Upper lobe of left lung (tissue), 6 donors: ENCODE data around the gene PRPF8. TPM values are rescaled to one million over a fixed set of nuclear protein-coding genes. Genes with fewer than 3 reads are reported as not detected.
"Not testable (repeated sequence)": the region's sequence is repeated elsewhere in the genome, so short reads cannot be mapped to it uniquely, and the experiment has no call there.

Experiments
- ATAC-seq, 2 donors: fragments of 200-7000 bp; cut with Tn5 transposase; one replicate each; pipeline ENCODE4 v1.9.1; 2022; ENCODE audit warnings: mild to moderate bottlenecking in 2 of 2, moderate library complexity in 2 of 2; ENCODE audit not compliant: low FRiP score in 2 of 2
- DNase-seq, 2 donors: peaks; one replicate each; pipeline ENCODE4 v3.0.0-alpha.2; 2019 to 2020
- H3K27ac ChIP-seq, 4 donors: fragments of 200-600 bp; sonication (generic); one replicate each; pipeline ENCODE4 v1.5.1; 2016 to 2019
- H3K27me3 ChIP-seq, 4 donors: fragments of 200-600 bp; sonication (generic); one replicate each; pipeline ENCODE4 v1.5.1; 2017 to 2019
- H3K36me3 ChIP-seq, 4 donors: fragments of 200-600 bp; sonication (generic); one replicate each; pipeline ENCODE4 v1.5.1; 2016 to 2019
- H3K4me1 ChIP-seq, 4 donors: fragments of 200-600 bp; sonication (generic); one replicate each; pipeline ENCODE4 v1.5.1; 2018 to 2019
- H3K4me3 ChIP-seq, 4 donors: fragments of 200-600 bp; sonication (generic); one replicate each; pipeline ENCODE4 v1.5.1; 2017 to 2019; ENCODE audit warnings: mild to moderate bottlenecking in 2 of 4, moderate library complexity in 1 of 4
- H3K9me3 ChIP-seq, 4 donors: fragments of 200-600 bp; sonication (generic); one replicate each; pipeline ENCODE4 v1.5.1; 2018 to 2019
- EP300 ChIP-seq, 4 donors: sonication (generic); formaldehyde crosslinking; IDR thresholded peaks; one replicate each; pipeline ENCODE4 v1.5.1; 2017; ENCODE audit warnings: antibody characterized with exemption in 4 of 4, control low read depth in 2 of 4
- POLR2A ChIP-seq, 4 donors: fragments of 450-650 bp; IDR thresholded peaks; one replicate each; pipeline ENCODE4 v1.5.1; 2016 to 2017; ENCODE audit warnings: antibody characterized with exemption in 4 of 4, mild to moderate bottlenecking in 2 of 4
- POLR2AphosphoS5 ChIP-seq, 2 donors: sonication (generic); formaldehyde crosslinking; IDR thresholded peaks; one replicate each; pipeline ENCODE4 v1.5.1; 2017; ENCODE audit warnings: antibody characterized with exemption in 2 of 2
- WGBS, 2 donors: methylation state at CpG; one replicate each; pipeline ENCODE4 v1.1.5; 2017 to 2018; 5-methylcytosine and 5-hydroxymethylcytosine counted together
- total RNA-seq, 6 donors: library from RNA; depleted of rRNA in 4 of 6; stranded (reverse); fragments of >200 nt in 4 of 6; gene quantifications; one replicate each; pipeline versions ENCODE4 v1.1.0 to v1.2.1, GENCODE V29; 2016 to 2021
- TF ChIP-seq, protein P1 (sequence below), 6 experiments: fragments of 450-650 bp in 4 of 6; fragments of 200-600 bp in 2 of 6; sonication (generic) in 2 of 6; IDR thresholded peaks; one replicate each; pipeline ENCODE4 v1.5.1; 2016 to 2019; ENCODE audit warnings: antibody characterized with exemption in 6 of 6
- donor health status: DM: no; HTN: no; CAD: no; lungs with moderate emphysema.
- donor health status: DM: no; HTN: yes; CAD: no; lungs with severe emphysema.

Gene PRPF8
- total RNA-seq, 6 donors from 2014 or later = 173 to 283 (median 220) TPM

DNA sequence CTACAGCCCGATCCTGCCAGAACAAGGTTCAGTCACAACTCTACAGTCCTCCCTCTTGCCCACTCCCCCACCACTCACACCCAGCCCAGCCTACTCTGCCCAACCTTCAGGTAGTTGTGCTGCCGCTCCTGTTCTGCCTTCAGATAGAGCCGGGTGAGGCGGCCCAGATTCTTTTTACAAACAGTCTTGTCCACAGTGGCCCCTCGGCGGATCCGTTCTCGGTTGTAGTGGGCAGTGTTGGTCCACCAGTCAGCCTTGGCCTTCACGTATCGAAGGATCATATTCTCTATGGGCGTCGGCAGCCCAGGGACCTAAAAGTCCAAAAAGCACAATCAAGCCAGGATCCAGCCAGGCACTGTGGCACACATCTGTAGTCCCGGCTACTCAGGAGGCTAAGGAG, 8.3 kb downstream of the PRPF8 start:
- 98 to 99% methylated on average over 13 of the region's 13 CpGs for WGBS, 2 donors
- ATAC-seq (no peak), DNase-seq (no peak)
- Histone ChIP-seq H3K36me3 (peaks cover 95 to 100% (median 98%) of the 10 kb centered on the region in 4 donors), H3K9me3 (no peaks in the 10 kb centered on the region), H3K27ac (no peak overlapping the region), H3K4me1 (no peaks in the 10 kb centered on the region), H3K27me3 (no peaks in the 10 kb centered on the region), H3K4me3 (no peak overlapping the region)
- TF ChIP-seq POLR2A (IDR thresholded peaks at IDR 0.05) (no peak), POLR2AphosphoS5 (IDR thresholded peaks at IDR 0.05) (no peak)
- TF ChIP-seq, protein P1, sequence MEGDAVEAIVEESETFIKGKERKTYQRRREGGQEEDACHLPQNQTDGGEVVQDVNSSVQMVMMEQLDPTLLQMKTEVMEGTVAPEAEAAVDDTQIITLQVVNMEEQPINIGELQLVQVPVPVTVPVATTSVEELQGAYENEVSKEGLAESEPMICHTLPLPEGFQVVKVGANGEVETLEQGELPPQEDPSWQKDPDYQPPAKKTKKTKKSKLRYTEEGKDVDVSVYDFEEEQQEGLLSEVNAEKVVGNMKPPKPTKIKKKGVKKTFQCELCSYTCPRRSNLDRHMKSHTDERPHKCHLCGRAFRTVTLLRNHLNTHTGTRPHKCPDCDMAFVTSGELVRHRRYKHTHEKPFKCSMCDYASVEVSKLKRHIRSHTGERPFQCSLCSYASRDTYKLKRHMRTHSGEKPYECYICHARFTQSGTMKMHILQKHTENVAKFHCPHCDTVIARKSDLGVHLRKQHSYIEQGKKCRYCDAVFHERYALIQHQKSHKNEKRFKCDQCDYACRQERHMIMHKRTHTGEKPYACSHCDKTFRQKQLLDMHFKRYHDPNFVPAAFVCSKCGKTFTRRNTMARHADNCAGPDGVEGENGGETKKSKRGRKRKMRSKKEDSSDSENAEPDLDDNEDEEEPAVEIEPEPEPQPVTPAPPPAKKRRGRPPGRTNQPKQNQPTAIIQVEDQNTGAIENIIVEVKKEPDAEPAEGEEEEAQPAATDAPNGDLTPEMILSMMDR (IDR thresholded peaks at IDR 0.05) = no peak

DNA sequence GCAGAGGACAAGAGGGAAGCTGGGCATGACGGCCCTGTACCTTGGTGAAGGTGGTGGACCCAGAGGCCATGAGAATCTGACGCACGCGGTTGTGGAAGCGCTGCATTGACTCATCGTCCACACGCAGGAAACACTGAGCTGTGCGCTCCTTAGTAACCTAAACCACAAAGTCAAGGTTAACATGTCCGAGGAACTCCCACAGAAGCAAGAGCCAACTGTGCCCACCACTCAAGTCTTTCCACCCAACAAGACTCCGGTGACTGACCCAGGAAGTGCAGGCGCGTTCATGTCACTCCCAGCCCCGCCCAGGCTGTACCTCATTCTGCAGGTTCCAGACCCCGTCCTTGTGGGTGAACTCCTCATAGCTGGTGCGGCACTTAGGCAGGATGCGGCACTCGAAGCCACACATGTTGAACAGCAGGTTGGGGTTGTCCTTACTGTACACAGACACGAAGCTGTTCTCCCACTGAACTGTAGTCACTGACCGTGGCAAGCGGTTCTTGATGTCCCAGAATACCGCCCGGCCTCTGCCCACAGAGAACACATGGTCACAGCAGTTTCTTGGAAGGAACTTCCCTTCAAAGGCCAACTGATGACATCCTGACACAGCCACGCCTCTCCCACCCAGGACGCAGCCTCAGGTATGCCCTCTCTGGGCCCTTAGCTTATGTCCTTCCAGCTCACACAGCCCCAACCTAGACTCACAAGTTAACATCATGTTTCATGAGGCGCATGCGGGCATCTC, 11.5 kb downstream of the PRPF8 start:
- H3K4me3 ChIP-seq = no peak overlapping the region
- WGBS, 2 donors = 90 to 91% methylated on average over 26 of the region's 26 CpGs
- peaks cover 79 to 95% (median 86%) of the 10 kb centered on the region in 4 donors for H3K36me3 ChIP-seq
- TF ChIP-seq POLR2A (IDR thresholded peaks at IDR 0.05) (no peak), EP300 (IDR thresholded peaks at IDR 0.05) (no peak), POLR2AphosphoS5 (IDR thresholded peaks at IDR 0.05) (no peak)
- TF ChIP-seq, protein P1 (IDR thresholded peaks at IDR 0.05) = no peak
- no peaks in the 10 kb centered on the region for H3K9me3 ChIP-seq
- H3K27me3 ChIP-seq = no peaks in the 10 kb centered on the region
- DNase-seq = no peak
- peaks cover 0 to 14% (median 12%) of the 10 kb centered on the region in 4 donors for H3K4me1 ChIP-seq
- H3K27ac ChIP-seq = no peak overlapping the region
- no peak for ATAC-seq

DNA sequence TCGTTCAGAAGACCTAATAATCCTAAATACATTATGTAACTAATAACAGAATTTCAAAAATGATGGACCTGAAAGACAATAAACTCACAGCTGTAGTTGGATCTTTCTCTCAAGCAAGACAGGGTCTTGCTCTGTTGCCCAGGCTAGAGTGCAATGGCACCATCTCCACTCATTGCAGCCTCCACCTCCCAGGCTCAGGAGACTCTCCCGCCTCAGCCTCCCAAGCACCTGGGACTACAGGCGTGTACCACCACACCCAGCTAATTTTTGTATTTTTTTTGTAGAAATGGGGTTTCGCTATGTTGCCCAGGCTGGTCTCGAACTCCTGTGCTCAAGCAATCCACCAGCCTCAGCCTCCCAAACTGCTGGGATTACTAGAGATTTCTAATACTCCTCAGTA, 20.7 kb downstream of the PRPF8 start:
- H3K27ac ChIP-seq, H3K27me3 ChIP-seq, H3K9me3 ChIP-seq, DNase-seq, ATAC-seq, H3K4me3 ChIP-seq: not testable (repeated sequence)
- Histone ChIP-seq H3K36me3 (peaks cover 35 to 86% (median 71%) of the 10 kb centered on the region in 4 donors), H3K4me1 (peaks cover 9 to 19% (median 15%) of the 10 kb centered on the region in 4 donors)
- 94 to 95% methylated on average over 5 of the region's 5 CpGs for WGBS, 2 donors

DNA sequence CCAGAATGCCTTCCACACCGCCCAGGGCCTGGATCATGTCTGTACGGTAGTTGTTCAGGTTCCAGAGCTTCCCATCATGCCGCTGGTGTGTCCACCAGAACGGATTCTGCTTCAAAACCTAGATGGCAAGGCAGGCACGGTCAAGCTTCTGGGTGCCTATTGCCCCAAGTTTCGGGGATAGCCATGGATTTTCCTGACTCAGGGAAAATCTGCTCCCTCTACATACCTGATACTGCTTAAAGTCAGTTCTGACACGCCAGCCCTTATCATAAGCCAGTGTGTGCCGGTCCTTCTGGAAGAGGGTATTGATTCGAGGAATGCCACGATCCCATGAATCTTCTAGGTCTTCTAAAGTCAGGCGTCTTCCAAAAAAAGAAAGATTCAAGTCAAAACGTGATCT, 23.6 kb downstream of the PRPF8 start:
- Histone ChIP-seq H3K36me3 (peaks cover 61 to 100% (median 90%) of the 10 kb centered on the region in 4 donors), H3K4me1 (peaks cover 0 to 3% (median under 1%) of the 10 kb centered on the region in 4 donors), H3K9me3 (no peaks in the 10 kb centered on the region), H3K4me3 (no peak overlapping the region), H3K27me3 (no peaks in the 10 kb centered on the region), H3K27ac (no peak overlapping the region)
- WGBS, 2 donors = 90 to 98% methylated on average over 9 to 12 of the region's 12 CpGs
- ATAC-seq (no peak), DNase-seq (no peak)
- TF ChIP-seq, protein P1 (IDR thresholded peaks at IDR 0.05) = no peak
- TF ChIP-seq EP300 (IDR thresholded peaks at IDR 0.05) = no peak
- no peak for TF ChIP-seq POLR2A (IDR thresholded peaks at IDR 0.05)
- TF ChIP-seq POLR2AphosphoS5 (IDR thresholded peaks at IDR 0.05) = no peak

DNA sequence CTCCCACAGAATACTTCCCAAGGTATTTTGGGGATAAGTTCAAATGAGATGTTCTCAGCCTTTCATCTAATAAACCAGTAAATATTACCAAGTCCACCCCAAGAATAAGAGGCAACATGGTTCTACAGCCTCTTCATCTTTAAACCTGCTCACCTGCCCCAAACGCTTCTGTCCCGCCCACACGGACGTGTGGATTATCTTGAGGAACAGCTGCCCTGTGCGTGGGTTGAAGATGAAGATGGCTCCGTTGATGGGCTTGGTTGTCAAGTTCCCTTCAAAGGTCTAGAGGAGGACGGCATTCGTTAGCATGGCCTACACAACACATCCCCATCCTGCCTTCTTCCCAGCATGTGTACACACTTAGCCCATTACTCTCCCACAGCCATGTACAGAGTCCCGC, 26.6 kb downstream of the PRPF8 start:
- Histone ChIP-seq H3K27me3 (no peaks in the 10 kb centered on the region), H3K36me3 (peaks cover 83 to 100% (median 98%) of the 10 kb centered on the region in 4 donors), H3K4me1 (no peaks in the 10 kb centered on the region), H3K9me3 (no peaks in the 10 kb centered on the region), H3K27ac (no peak overlapping the region), H3K4me3 (no peak overlapping the region)
- WGBS, 2 donors = 94% methylated on average over 9 of the region's 9 CpGs
- ATAC-seq (no peak), DNase-seq (no peak)
- TF ChIP-seq POLR2AphosphoS5 (IDR thresholded peaks at IDR 0.05) (no peak), POLR2A (IDR thresholded peaks at IDR 0.05) (no peak), EP300 (IDR thresholded peaks at IDR 0.05) (no peak)
- TF ChIP-seq, protein P1 (IDR thresholded peaks at IDR 0.05) = no peak
